HepG2 (cell line): ENCODE measurements around the gene GALNT10. TPM values are rescaled to one million over a fixed set of nuclear protein-coding genes. Genes with fewer than 3 reads are reported as not detected.

ENCODE experiments used
- AHR ChIP-seq: IDR thresholded peaks from 2 replicates; pipeline ENCODE4 v1.6.1; 2018; ENCODE audit warnings: missing genetic modification reagents, missing compliant biosample characterization
- ARHGAP35 ChIP-seq: sonication (generic); formaldehyde crosslinking; IDR thresholded peaks from 2 replicates; pipeline ENCODE4 v1.9.0; 2022; ENCODE audit warnings: mild to moderate bottlenecking, inconsistent platforms, moderate library complexity, missing genetic modification reagents, borderline replicate concordance
- ISL2 ChIP-seq: sonication (generic); formaldehyde crosslinking; IDR thresholded peaks from 2 replicates; pipeline ENCODE4 v1.5.0; 2020; ENCODE audit warnings: missing genetic modification reagents
- MED8 ChIP-seq: sonication (generic); formaldehyde crosslinking; IDR thresholded peaks from 2 replicates; pipeline ENCODE4 v1.8.1; 2023; ENCODE audit warnings: mild to moderate bottlenecking, missing genetic modification reagents; ENCODE audit not compliant: insufficient replicate concordance
- NR2F2 ChIP-seq: IDR thresholded peaks from 2 replicates; pipeline ENCODE4 v1.6.1; 2012; ENCODE audit warnings: low read depth, inconsistent platforms, borderline replicate concordance
- REPIN1 ChIP-seq: sonication (generic); formaldehyde crosslinking; IDR thresholded peaks from 2 replicates; pipeline ENCODE4 v1.8.0; 2022; ENCODE audit warnings: missing genetic modification reagents, low read depth, mild to moderate bottlenecking, borderline replicate concordance
- SIN3B ChIP-seq: fragments of 150-350 bp; IDR thresholded peaks from 2 replicates; pipeline ENCODE4 v1.6.1; 2014; ENCODE audit warnings: low read length
- SRSF4 ChIP-seq: fragments of 200-400 bp; formaldehyde crosslinking; IDR thresholded peaks from one replicate; pipeline ENCODE4 v1.6.1; 2018; ENCODE audit warnings: mild to moderate bottlenecking, low read depth, low read length, moderate library complexity; ENCODE audit not compliant: poor library complexity, severe bottlenecking
- ZNF101 ChIP-seq: sonication (generic); formaldehyde crosslinking; IDR thresholded peaks from 2 replicates; pipeline ENCODE4 v1.4.0; 2020; ENCODE audit warnings: mild to moderate bottlenecking, low read depth, missing genetic modification reagents, borderline replicate concordance
- ZNF160 ChIP-seq: sonication (generic); formaldehyde crosslinking; IDR thresholded peaks from 2 replicates; pipeline ENCODE4 v1.8.0; 2022; ENCODE audit warnings: mild to moderate bottlenecking, inconsistent platforms, missing genetic modification reagents
- ZNF326 ChIP-seq: sonication (generic); formaldehyde crosslinking; IDR thresholded peaks from 2 replicates; pipeline ENCODE4 v1.4.0; 2020; ENCODE audit warnings: missing genetic modification reagents, borderline replicate concordance
- ZNF383 ChIP-seq: sonication (generic); formaldehyde crosslinking; IDR thresholded peaks from 2 replicates; pipeline ENCODE4 v1.4.0; 2020; ENCODE audit warnings: missing genetic modification reagents, mild to moderate bottlenecking, borderline replicate concordance
- ZNF619 ChIP-seq: sonication (generic); formaldehyde crosslinking; IDR thresholded peaks from 2 replicates; pipeline ENCODE4 v1.4.0; 2020; ENCODE audit warnings: mild to moderate bottlenecking, missing genetic modification reagents
- ZNF652 ChIP-seq: IDR thresholded peaks from 2 replicates; pipeline ENCODE4 v1.6.1; 2016; ENCODE audit warnings: low read depth, borderline replicate concordance
- ZNF740 ChIP-seq: sonication (generic); formaldehyde crosslinking; IDR thresholded peaks from 2 replicates; pipeline ENCODE4 v1.4.0; 2020; ENCODE audit warnings: missing genetic modification reagents
- ZNF792 ChIP-seq: IDR thresholded peaks from 2 replicates; pipeline ENCODE4 v1.6.1; 2016
- polyA plus RNA-seq, 8 experiments: library from polyadenylated mRNA; depleted of rRNA in 3 of 8; stranded (reverse) in 7 of 8; unstranded in 1 of 8; fragments of >200 nt; fragmentation: Illumina TruSeq in 4 of 8; extraction: Trizol in 4 of 8; gene quantifications; 2 replicates each; pipeline versions ENCODE4 v1.2.1 to v1.2.3, GENCODE V29; 2011 to 2016; ENCODE audit warnings: low read depth in 4 of 8, missing spikeins in 1 of 8, mixed read lengths in 1 of 8; ENCODE audit not compliant: insufficient read depth in 1 of 8
- total RNA-seq, 5 experiments: library from RNA; depleted of rRNA; stranded (reverse); fragments of >200 nt; fragmentation: Illumina TruSeq; extraction: Trizol; gene quantifications; 2 replicates each; pipeline ENCODE4 v1.2.3, GENCODE V29; 2016; ENCODE audit warnings: low read depth in 1 of 5
- TF ChIP-seq, protein P1 (sequence below): sonication (generic); formaldehyde crosslinking; IDR thresholded peaks from 2 replicates; pipeline ENCODE4 v1.5.1; 2020; ENCODE audit warnings: mild to moderate bottlenecking, missing genetic modification reagents

GALNT10 gene
- total and polyA plus RNA-seq, 2 of the 13 experiments (the other 11 are each of a cell fraction or from before 2014, with no cell fraction given), result 8.1 to 11.2 TPM

- TF ChIP-seq, protein P1, sequence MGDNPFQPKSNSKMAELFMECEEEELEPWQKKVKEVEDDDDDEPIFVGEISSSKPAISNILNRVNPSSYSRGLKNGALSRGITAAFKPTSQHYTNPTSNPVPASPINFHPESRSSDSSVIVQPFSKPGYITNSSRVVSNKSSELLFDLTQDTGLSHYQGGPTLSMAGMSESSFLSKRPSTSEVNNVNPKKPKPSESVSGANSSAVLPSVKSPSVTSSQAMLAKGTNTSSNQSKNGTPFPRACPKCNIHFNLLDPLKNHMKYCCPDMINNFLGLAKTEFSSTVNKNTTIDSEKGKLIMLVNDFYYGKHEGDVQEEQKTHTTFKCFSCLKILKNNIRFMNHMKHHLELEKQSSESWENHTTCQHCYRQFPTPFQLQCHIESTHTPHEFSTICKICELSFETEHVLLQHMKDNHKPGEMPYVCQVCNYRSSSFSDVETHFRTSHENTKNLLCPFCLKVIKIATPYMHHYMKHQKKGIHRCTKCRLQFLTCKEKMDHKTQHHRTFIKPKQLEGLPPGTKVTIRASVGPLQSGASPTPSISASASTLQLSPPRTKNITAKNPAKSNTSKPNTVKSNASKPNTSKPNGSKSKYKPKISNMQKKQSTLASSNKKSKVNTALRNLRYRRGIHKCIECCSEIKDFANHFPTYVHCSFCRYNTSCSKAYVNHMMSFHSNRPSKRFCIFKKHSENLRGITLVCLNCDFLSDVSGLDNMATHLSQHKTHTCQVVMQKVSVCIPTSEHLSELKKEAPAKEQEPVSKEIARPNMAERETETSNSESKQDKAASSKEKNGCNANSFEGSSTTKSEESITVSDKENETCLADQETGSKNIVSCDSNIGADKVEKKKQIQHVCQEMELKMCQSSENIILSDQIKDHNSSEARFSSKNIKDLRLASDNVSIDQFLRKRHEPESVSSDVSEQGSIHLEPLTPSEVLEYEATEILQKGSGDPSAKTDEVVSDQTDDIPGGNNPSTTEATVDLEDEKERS (CRISPR knock-in tag), result no peak
- TF ChIP-seq ISL2 (CRISPR knock-in tag) (peak; percentile 18; the same call in 1 of the 2 replicates), ARHGAP35 (CRISPR knock-in tag) (no peak), SIN3B (no peak), ZNF619 (CRISPR knock-in tag) (no peak), ZNF101 (CRISPR knock-in tag) (no peak), MED8 (no peak), REPIN1 (CRISPR knock-in tag) (no peak), ZNF792 (CRISPR knock-in tag) (no peak), ZNF160 (CRISPR knock-in tag) (no peak), ZNF383 (CRISPR knock-in tag) (no peak), ZNF326 (CRISPR knock-in tag) (no peak), SRSF4 (no peak), ZNF740 (0 out of 2 replicates have a peak, but pooled peaks have one; percentile 5), AHR (CRISPR knock-in tag) (no peak), NR2F2 (no peak), ZNF652 (CRISPR knock-in tag) (no peak)
These were observed 196.6 kb downstream of the GALNT10 start (continued) for GRCh38 chr5:154386952-154387629.
